Fibroblast of pulmonary artery (primary cell): ENCODE results near the gene SRSF6.

Source experiments
- DNase-seq: peaks from one replicate; pipeline ENCODE4 v3.0.0-alpha.2; 2010; ENCODE audit warnings: low read depth
- H3K4me3 ChIP-seq: replicated peaks from 2 replicates; pipeline ENCODE4 v1.5.1; 2011; ENCODE audit warnings: low read depth, mild to moderate bottlenecking, control low read depth, low read length, moderate library complexity
- TF ChIP-seq, protein P1 (sequence below): IDR thresholded peaks from 2 replicates; pipeline ENCODE4 v1.5.1; 2011; ENCODE audit warnings: mild to moderate bottlenecking, control low read depth, low read length, inconsistent platforms; ENCODE audit errors: missing control alignments

The SRSF6 gene

DNA sequence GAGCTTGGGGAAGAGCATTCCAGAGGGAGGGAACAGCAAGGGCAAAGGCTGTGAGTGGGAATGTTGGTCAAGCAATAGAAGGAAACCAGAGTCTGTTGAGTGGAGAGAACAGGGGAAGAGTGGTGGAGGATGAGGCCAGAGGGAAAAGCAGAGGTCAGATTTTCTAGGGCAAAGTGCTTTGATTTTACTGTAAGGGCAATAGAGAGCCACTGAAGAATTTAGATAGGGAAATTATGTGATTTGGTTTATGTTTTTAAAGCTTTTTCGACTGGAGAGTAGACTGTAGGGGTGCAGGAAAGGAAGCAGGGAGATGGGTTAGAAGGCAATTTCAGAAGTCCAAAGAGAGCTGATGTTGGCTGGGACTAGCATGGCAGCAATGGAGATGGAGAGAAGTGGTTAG, 54.2 kb downstream of the SRSF6 start:
- no peak overlapping the region for H3K4me3 ChIP-seq
- TF ChIP-seq, protein P1, sequence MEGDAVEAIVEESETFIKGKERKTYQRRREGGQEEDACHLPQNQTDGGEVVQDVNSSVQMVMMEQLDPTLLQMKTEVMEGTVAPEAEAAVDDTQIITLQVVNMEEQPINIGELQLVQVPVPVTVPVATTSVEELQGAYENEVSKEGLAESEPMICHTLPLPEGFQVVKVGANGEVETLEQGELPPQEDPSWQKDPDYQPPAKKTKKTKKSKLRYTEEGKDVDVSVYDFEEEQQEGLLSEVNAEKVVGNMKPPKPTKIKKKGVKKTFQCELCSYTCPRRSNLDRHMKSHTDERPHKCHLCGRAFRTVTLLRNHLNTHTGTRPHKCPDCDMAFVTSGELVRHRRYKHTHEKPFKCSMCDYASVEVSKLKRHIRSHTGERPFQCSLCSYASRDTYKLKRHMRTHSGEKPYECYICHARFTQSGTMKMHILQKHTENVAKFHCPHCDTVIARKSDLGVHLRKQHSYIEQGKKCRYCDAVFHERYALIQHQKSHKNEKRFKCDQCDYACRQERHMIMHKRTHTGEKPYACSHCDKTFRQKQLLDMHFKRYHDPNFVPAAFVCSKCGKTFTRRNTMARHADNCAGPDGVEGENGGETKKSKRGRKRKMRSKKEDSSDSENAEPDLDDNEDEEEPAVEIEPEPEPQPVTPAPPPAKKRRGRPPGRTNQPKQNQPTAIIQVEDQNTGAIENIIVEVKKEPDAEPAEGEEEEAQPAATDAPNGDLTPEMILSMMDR, result no peak
- DNase-seq, result no peak

DNA sequence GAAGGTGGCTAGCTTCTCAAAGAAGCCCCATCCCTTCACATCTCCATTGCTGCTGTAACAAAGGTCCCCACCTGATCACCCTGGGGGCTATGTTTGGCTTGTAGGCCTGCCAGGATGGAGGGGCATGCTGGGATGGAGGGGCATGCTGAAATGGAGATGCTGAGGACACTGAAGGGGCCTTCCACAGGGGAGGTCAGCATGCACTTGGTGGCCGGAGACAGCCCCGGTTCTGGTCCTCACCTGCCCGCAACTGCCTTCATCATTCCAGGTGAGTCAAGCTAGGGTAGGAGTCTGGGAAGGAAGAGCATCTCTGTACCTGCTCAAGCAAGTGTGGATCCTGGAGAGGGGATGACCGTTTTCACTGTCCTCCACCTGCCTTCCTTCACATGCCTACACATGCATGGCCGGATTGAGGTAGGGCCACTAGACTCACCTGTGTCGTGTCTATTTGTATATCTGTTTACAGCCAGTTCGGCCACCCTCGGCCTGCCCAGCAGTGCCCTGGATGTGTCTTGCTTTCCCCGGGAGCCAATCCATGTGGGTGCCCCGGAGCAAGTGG, 55.8 kb downstream of the SRSF6 start:
- no peak for DNase-seq
- TF ChIP-seq, protein P1, result no peak
- H3K4me3 ChIP-seq, result peak overlapping the region; percentile 56
